ENCODE data around the gene THOC7. TPM values are rescaled to one million over a fixed set of nuclear protein-coding genes. Genes with fewer than 3 reads are reported as not detected.

THOC7 gene
- total RNA-seq, 2 donors from 2014 or later, result 24.4 to 55.9 TPM

DNA sequence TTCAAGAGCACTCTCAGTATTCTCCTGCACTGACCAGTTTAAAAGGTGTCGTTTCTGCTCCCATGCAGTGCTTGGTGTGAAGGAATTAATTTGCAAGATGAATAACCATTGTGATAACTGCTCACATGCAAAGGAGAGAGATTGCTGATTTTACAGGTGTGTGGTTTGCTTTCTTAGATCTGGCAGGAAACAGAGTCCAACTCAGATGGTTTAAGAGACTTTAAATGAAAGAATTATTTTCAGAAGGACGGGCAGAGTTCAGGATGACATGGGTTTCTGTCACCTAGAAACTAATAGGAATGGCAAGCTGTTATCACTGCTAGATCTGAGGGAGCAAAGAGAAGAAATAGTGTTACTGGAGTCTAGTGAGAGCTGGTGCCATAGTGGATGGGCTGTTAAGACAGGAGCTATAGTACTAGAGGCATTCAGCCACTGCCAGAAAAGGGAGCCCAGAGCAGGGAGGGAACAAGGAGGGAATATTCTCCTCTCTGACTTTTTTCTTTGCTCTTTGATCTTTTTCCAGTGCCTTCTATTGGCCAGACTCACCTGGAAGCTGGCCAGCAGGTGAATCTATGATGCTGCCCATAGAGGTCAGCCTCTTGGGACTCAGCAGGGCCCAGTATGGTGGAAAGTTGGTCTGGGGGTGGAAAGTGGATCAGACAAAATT is 14.9 kb upstream of the THOC7 start:
- H3K9me3 ChIP-seq, result no peaks in the 10 kb centered on the region
- no peak overlapping the region for H3K27ac ChIP-seq
- H3K27me3 ChIP-seq (replicated peaks; ENCODE audit: insufficient read depth), result no peaks in the 10 kb centered on the region
- H3K4me1 ChIP-seq (replicated peaks), result no peaks in the 10 kb centered on the region
- H3K36me3 ChIP-seq, result no peaks in the 10 kb centered on the region
- TF ChIP-seq POLR2A (IDR thresholded peaks at IDR 0.05), result no peak
- TF ChIP-seq POLR2AphosphoS5 (IDR thresholded peaks at IDR 0.05), result no peak
- TF ChIP-seq, protein P1, sequence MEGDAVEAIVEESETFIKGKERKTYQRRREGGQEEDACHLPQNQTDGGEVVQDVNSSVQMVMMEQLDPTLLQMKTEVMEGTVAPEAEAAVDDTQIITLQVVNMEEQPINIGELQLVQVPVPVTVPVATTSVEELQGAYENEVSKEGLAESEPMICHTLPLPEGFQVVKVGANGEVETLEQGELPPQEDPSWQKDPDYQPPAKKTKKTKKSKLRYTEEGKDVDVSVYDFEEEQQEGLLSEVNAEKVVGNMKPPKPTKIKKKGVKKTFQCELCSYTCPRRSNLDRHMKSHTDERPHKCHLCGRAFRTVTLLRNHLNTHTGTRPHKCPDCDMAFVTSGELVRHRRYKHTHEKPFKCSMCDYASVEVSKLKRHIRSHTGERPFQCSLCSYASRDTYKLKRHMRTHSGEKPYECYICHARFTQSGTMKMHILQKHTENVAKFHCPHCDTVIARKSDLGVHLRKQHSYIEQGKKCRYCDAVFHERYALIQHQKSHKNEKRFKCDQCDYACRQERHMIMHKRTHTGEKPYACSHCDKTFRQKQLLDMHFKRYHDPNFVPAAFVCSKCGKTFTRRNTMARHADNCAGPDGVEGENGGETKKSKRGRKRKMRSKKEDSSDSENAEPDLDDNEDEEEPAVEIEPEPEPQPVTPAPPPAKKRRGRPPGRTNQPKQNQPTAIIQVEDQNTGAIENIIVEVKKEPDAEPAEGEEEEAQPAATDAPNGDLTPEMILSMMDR (IDR thresholded peaks at IDR 0.05), result no peak
- DNase-seq (ENCODE audit: low spot score), result no peak
- intact Hi-C loops (cut with DNase I), result loop anchor here (10.0 kb wide), 1 partner anchor 116 kb away; no protein-coding TSS in a partner anchor
- no peak overlapping the region for H3K4me3 ChIP-seq
- 59% methylated on average over 2 of the region's 2 CpGs for WGBS

GRCh38 chr3:63877737-63878393 is 14.3 kb upstream of the THOC7 start:
- no peak overlapping the region for H3K4me3 ChIP-seq
- H3K36me3 ChIP-seq, result no peaks in the 10 kb centered on the region
- no peak for DNase-seq (ENCODE audit: low spot score)
- no peak overlapping the region for H3K27ac ChIP-seq
- no peaks in the 10 kb centered on the region for H3K4me1 ChIP-seq (replicated peaks)
- WGBS, result 73% methylated on average over 3 of the region's 3 CpGs
- no peak for TF ChIP-seq POLR2AphosphoS5 (IDR thresholded peaks at IDR 0.05)
- TF ChIP-seq, protein P1 (IDR thresholded peaks at IDR 0.05), result no peak
- TF ChIP-seq POLR2A (IDR thresholded peaks at IDR 0.05), result no peak
- H3K9me3 ChIP-seq, result no peaks in the 10 kb centered on the region
- intact Hi-C loops (cut with DNase I), result loop anchor here (10.0 kb wide), 1 partner anchor 117 kb away; no protein-coding TSS in a partner anchor
- no peaks in the 10 kb centered on the region for H3K27me3 ChIP-seq (replicated peaks; ENCODE audit: insufficient read depth)

DNA sequence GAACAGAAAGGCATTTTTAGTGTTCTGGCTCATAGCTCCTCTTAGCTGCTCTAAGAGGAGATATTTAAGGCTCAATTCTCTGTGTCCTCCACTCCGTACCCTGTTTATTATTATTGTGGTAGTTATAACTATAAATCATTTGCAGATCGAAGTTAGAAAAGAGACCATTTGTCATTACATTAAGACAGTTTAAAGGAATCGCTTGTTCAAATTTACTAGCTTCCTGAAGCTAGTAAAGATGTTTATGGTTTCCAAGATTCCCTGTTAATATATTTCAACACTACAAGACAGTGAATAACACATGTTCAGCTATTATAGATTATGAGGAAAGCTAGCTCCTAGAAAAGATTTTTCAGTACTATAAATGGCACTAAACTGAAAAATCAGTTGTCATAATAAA is 12.7 kb upstream of the THOC7 start:
- intact Hi-C loops (cut with DNase I), result loop anchor here (10.0 kb wide), 1 partner anchor 119 kb away; no protein-coding TSS in a partner anchor

GRCh38 chr3:63875510-63875909 is 11.9 kb upstream of the THOC7 start:
- Histone ChIP-seq H3K4me3 (no peak overlapping the region), H3K9me3 (no peaks in the 10 kb centered on the region), H3K27ac (no peak overlapping the region), H3K4me1 (replicated peaks) (no peaks in the 10 kb centered on the region), H3K36me3 (no peaks in the 10 kb centered on the region), H3K27me3 (replicated peaks; ENCODE audit: insufficient read depth) (no peaks in the 10 kb centered on the region)
- DNase-seq (ENCODE audit: low spot score), result no peak
- 74% methylated on average over 2 of the region's 2 CpGs for WGBS
- TF ChIP-seq POLR2A (IDR thresholded peaks at IDR 0.05) (no peak), POLR2AphosphoS5 (IDR thresholded peaks at IDR 0.05) (no peak)
- TF ChIP-seq, protein P1 (IDR thresholded peaks at IDR 0.05), result no peak
- intact Hi-C loops (cut with DNase I), result loop anchor here (10.0 kb wide), 1 partner anchor 119 kb away; no protein-coding TSS in a partner anchor

More for the DNA sequence above, 12.7 kb upstream of the THOC7 start:
- Histone ChIP-seq H3K4me3 (no peak overlapping the region), H3K27me3 (replicated peaks; ENCODE audit: insufficient read depth) (no peaks in the 10 kb centered on the region), H3K36me3 (no peaks in the 10 kb centered on the region), H3K9me3 (no peaks in the 10 kb centered on the region), H3K27ac (no peak overlapping the region), H3K4me1 (replicated peaks) (no peaks in the 10 kb centered on the region)
- WGBS, result 16% methylated on average over 3 of the region's 3 CpGs
- TF ChIP-seq POLR2AphosphoS5 (IDR thresholded peaks at IDR 0.05), result peak; percentile 10
- TF ChIP-seq POLR2A (IDR thresholded peaks at IDR 0.05), result no peak
- no peak for DNase-seq (ENCODE audit: low spot score)

GRCh38 chr3:63874769-63875168 is 11.2 kb upstream of the THOC7 start:
- no peak overlapping the region for H3K4me3 ChIP-seq
- H3K27ac ChIP-seq, result no peak overlapping the region
- intact Hi-C loops (cut with DNase I), result loop anchor here (10.0 kb wide), 1 partner anchor 120 kb away; no protein-coding TSS in a partner anchor
- TF ChIP-seq POLR2AphosphoS5 (IDR thresholded peaks at IDR 0.05) (no peak), POLR2A (IDR thresholded peaks at IDR 0.05) (no peak)
- TF ChIP-seq, protein P1 (IDR thresholded peaks at IDR 0.05), result no peak
- H3K4me1 ChIP-seq (replicated peaks), result no peaks in the 10 kb centered on the region
- no peaks in the 10 kb centered on the region for H3K36me3 ChIP-seq
- DNase-seq (ENCODE audit: low spot score), result no peak
- 94% methylated on average over 3 of the region's 3 CpGs for WGBS
- H3K27me3 ChIP-seq (replicated peaks; ENCODE audit: insufficient read depth), result no peaks in the 10 kb centered on the region
- H3K9me3 ChIP-seq, result no peaks in the 10 kb centered on the region
